Esophagus muscularis mucosa (tissue), 4 donors: ENCODE measurements around the gene ELOA. TPM values are rescaled to one million over a fixed set of nuclear protein-coding genes. Genes with fewer than 3 reads are reported as not detected.
"Not testable (repeated sequence)": the region's sequence is repeated elsewhere in the genome, so short reads cannot be mapped to it uniquely, and the experiment has no call there.

Source experiments
- DNase-seq: peaks from one replicate; pipeline ENCODE4 v3.0.0-alpha.2; 2017; ENCODE audit errors: extremely low spot score
- H3K27ac ChIP-seq, 4 donors: fragments of 200-600 bp; sonication (generic); replicated peaks in 1 of 4; 1 replicate in 3 of 4; 2 replicates in 1 of 4; pipeline ENCODE4 v1.5.1; 2016 to 2019; ENCODE audit warnings: mild to moderate bottlenecking in 1 of 4
- H3K27me3 ChIP-seq, 4 donors: fragments of 200-600 bp; sonication (generic); one replicate each; pipeline versions ENCODE4 v1.5.1 to v1.6.0; 2016 to 2019
- H3K36me3 ChIP-seq, 4 donors: fragments of 200-600 bp; sonication (generic); one replicate each; pipeline ENCODE4 v1.5.1; 2016 to 2019
- H3K4me1 ChIP-seq, 4 donors: fragments of 200-600 bp; sonication (generic); one replicate each; pipeline ENCODE4 v1.5.1; 2016 to 2019
- H3K4me3 ChIP-seq, 4 donors: fragments of 200-600 bp; sonication (generic); 1 replicate in 2 of 4; 2 replicates in 2 of 4; pipeline ENCODE4 v1.5.1; 2016 to 2019; ENCODE audit warnings: mild to moderate bottlenecking in 4 of 4, moderate library complexity in 1 of 4
- H3K9me3 ChIP-seq, 4 donors: fragments of 200-600 bp; sonication (generic); 1 replicate in 3 of 4; 2 replicates in 1 of 4; pipeline ENCODE4 v1.5.1; 2016 to 2019
- CTCF ChIP-seq, 3 experiments: fragments of 200-600 bp in 2 of 3; fragments of 450-650 bp in 1 of 3; sonication (generic) in 2 of 3; IDR thresholded peaks; one replicate each; pipeline ENCODE4 v1.5.1; 2017 to 2019; ENCODE audit warnings: antibody characterized with exemption in 3 of 3, mild to moderate bottlenecking in 2 of 3, moderate library complexity in 1 of 3
- EP300 ChIP-seq: sonication (generic); formaldehyde crosslinking; IDR thresholded peaks from one replicate; pipeline ENCODE4 v1.6.1; 2017; ENCODE audit warnings: antibody characterized with exemption
- POLR2A ChIP-seq: fragments of 450-650 bp; IDR thresholded peaks from one replicate; pipeline ENCODE4 v1.6.1; 2017; ENCODE audit warnings: antibody characterized with exemption, moderate library complexity, mild to moderate bottlenecking, low read depth
- POLR2AphosphoS5 ChIP-seq, 2 donors: sonication (generic); formaldehyde crosslinking; IDR thresholded peaks; one replicate each; pipeline ENCODE4 v1.6.1; 2017; ENCODE audit warnings: antibody characterized with exemption in 2 of 2
- WGBS: methylation state at CpG from one replicate; pipeline ENCODE4 v1.1.5; 2018; 5-methylcytosine and 5-hydroxymethylcytosine counted together
- intact Hi-C: fragments of 100-400 bp; cut with DNase I; formaldehyde crosslinking; loops from one replicate; pipeline ENCODE4 v1.15.1; 2023
- total RNA-seq, 4 donors: library from RNA; depleted of rRNA; stranded (reverse); fragments of >200 nt; gene quantifications; one replicate each; pipeline versions ENCODE4 v1.1.0 to v1.2.1, GENCODE V29; 2016

The ELOA gene
- total RNA-seq, 4 donors from 2014 or later = 35.7 to 45.4 (median 39.1) TPM

DNA sequence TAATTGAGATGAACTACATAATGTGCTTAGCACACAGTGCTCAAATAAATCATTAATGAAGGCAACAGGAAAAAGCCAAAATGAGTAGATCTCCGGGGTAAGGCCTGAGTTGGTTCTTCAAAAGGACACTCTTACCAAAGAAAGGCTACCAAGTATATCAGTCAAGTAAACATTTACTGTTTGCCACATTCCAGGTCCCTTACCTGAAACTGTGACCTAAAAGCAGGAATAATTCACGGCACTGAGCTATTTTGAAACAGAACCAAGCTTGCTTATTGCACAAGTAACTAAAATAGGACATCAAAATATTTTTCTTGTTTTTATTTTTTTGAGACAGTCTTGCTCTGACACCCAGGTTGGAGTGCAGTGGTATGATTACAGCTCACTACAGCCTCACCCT lies 32.9 kb downstream of the ELOA start:
- peaks cover 25 to 45% (median 36%) of the 10 kb centered on the region in 4 donors for H3K4me1 ChIP-seq
- H3K27ac ChIP-seq = no peak overlapping the region
- H3K27me3 ChIP-seq = no peaks in the 10 kb centered on the region
- TF ChIP-seq POLR2AphosphoS5 (IDR thresholded peaks at IDR 0.05) (no peak), CTCF (IDR thresholded peaks at IDR 0.05) (no peak), EP300 (no peak), POLR2A (no peak)
- 90% methylated on average over 2 of the region's 2 CpGs for WGBS
- DNase-seq = no peak
- H3K4me3 ChIP-seq = no peak overlapping the region
- H3K9me3 ChIP-seq = no peaks in the 10 kb centered on the region
- peaks cover 4 to 21% (median 12%) of the 10 kb centered on the region in 4 donors for H3K36me3 ChIP-seq
- intact Hi-C loops = loop anchor here (5.0 kb wide), 1 partner anchor 91 kb away; the partner anchor contains the start of gene FUCA1

- Histone ChIP-seq H3K4me1 (peaks cover 20 to 43% (median 30%) of the 10 kb centered on the region in 4 donors), H3K9me3 (no peaks in the 10 kb centered on the region), H3K27me3 (no peaks in the 10 kb centered on the region), H3K27ac (peak within 1 kb of the TSS; percentile 86 to 95 (median 91)), H3K4me3 (peak within 1 kb of the TSS; percentile 75 to 100 (median 96)), H3K36me3 (peaks cover 4 to 36% (median 24%) of the 10 kb centered on the region in 4 donors)
- DNase-seq = peak; percentile 95
- WGBS = 0% methylated on average over 17 of the region's 91 CpGs
- intact Hi-C loops = loop anchor here (5.0 kb wide), 1 partner anchor 89 kb away; the partner anchor contains the start of gene FUCA1
- TF ChIP-seq CTCF (IDR thresholded peaks at IDR 0.05) (no peak), POLR2AphosphoS5 (IDR thresholded peaks at IDR 0.05) (peak; percentile 92 to 94), POLR2A (peak; percentile 73), EP300 (peak; percentile 3)
These were observed 34.9 kb downstream of the ELOA start, which contains the start of gene PITHD1 for GRCh38 chr1:23777979-23778814. Gene PITHD1, plus strand, starts transcription at chr1:23778418. Its CDS starts 98 bp downstream, at chr1:23778516.

DNA sequence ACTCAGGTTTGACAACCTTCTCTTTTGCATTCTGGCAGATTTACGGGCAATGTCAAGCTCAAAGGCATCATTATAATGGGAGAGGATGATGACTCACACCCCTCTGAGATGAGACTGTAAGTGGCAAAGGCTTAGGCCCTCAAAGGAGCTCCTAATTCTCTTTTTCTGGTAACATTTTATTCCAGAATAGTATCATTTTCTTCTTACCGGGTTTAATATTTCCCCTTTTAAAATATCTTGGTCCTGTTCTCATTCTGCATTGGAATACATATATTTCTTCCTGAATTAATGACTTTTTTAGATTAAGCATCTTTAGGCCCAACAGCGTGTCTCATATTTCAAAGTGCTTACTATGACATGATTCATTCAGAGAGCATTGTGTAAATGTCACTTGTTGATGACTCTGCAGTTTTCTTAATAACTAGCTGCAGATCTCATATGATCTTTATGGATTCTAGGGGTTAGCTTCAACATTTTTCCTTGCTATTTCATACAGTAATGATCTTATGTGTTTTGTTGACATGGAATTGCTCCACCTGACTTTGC lies 36.6 kb downstream of the ELOA start:
- TF ChIP-seq POLR2AphosphoS5 (IDR thresholded peaks at IDR 0.05) (no peak), CTCF (IDR thresholded peaks at IDR 0.05) (no peak), POLR2A (no peak), EP300 (no peak)
- intact Hi-C loops = loop anchor here (5.0 kb wide), 1 partner anchor 87 kb away; the partner anchor contains the start of gene FUCA1
- no peak overlapping the region for H3K27ac ChIP-seq
- no peak overlapping the region for H3K4me3 ChIP-seq
- peaks cover 4 to 53% (median 37%) of the 10 kb centered on the region in 4 donors for H3K36me3 ChIP-seq
- H3K27me3 ChIP-seq = no peaks in the 10 kb centered on the region
- peaks cover 16 to 43% (median 30%) of the 10 kb centered on the region in 4 donors for H3K4me1 ChIP-seq
- DNase-seq = no peak
- no peaks in the 10 kb centered on the region for H3K9me3 ChIP-seq
- 58% methylated on average over 3 of the region's 3 CpGs for WGBS

DNA sequence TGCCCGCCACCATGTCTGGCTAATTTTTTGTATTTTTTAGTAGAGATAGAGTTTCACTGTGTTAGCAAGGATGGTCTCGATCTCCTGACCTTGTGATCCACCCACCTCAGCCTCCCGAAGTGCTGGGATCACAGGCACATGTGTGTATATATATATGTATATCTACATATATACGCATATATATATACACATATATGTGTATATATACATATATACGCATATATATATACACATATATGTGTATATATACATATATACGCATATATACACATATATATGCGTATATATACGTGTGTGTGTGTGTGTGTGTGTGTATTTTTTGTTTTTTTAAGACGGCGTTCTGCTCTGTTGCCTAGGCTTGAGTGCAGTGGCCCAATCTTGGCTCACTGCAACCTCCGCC lies 39.9 kb downstream of the ELOA start:
- H3K27ac ChIP-seq, H3K27me3 ChIP-seq, DNase-seq, H3K4me3 ChIP-seq, intact Hi-C loops, H3K9me3 ChIP-seq: not testable (repeated sequence)
- peaks cover 10 to 27% (median 16%) of the 10 kb centered on the region in 4 donors for H3K4me1 ChIP-seq
- 90% methylated on average over 11 of the region's 11 CpGs for WGBS
- peaks cover 26 to 85% (median 64%) of the 10 kb centered on the region in 4 donors for H3K36me3 ChIP-seq

DNA sequence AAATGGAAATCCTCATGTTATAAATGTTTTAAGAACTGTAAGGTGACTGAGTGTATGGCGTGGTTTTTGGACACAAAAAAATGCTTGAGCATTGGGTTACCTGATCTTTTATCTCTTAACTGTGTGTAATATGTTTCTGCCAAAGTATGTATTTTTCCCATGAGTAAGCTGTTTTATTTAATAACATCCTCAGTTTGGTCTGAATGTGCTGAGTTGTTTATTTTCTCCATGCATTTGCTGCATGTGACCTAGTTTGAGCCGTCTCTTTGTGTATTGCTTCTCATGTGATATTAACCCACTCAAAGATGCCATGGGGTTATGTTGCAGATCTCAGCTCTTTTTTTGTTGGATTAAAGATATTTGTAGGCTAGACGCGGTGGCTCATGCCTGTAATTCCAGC lies 41.6 kb downstream of the ELOA start:
- Histone ChIP-seq H3K36me3 (peaks cover 26 to 89% (median 71%) of the 10 kb centered on the region in 4 donors), H3K27ac (no peak overlapping the region), H3K4me1 (peaks cover 0 to 15% (median 4%) of the 10 kb centered on the region in 4 donors), H3K27me3 (no peaks in the 10 kb centered on the region), H3K4me3 (no peak overlapping the region), H3K9me3 (no peaks in the 10 kb centered on the region)
- 77% methylated on average over 4 of the region's 4 CpGs for WGBS
- no peak for TF ChIP-seq EP300
- TF ChIP-seq POLR2A = no peak
- TF ChIP-seq CTCF (IDR thresholded peaks at IDR 0.05) = no peak
- no peak for TF ChIP-seq POLR2AphosphoS5 (IDR thresholded peaks at IDR 0.05)
- no peak for DNase-seq
- intact Hi-C loops = no loop called here
